HUES48 (cell line): ENCODE measurements around the gene BANF2.
"Not testable (repeated sequence)": the region's sequence is repeated elsewhere in the genome, so short reads cannot be mapped to it uniquely, and the experiment has no call there.

Experiments used
- H3K27ac ChIP-seq: one replicate; pipeline ENCODE4 v1.7.0; 2013; ENCODE audit warnings: low read depth, low read length, inconsistent platforms
- H3K27me3 ChIP-seq: 2 replicates; pipeline ENCODE4 v1.6.1; 2013; ENCODE audit warnings: mild to moderate bottlenecking, low read length; ENCODE audit not compliant: control insufficient read depth, insufficient read depth
- H3K36me3 ChIP-seq: 2 replicates; pipeline ENCODE4 v1.6.1; 2013; ENCODE audit warnings: low read length; ENCODE audit not compliant: control insufficient read depth, insufficient read depth
- H3K4me1 ChIP-seq: 2 replicates; pipeline ENCODE4 v1.6.1; 2013; ENCODE audit warnings: mild to moderate bottlenecking, low read length; ENCODE audit not compliant: control insufficient read depth, insufficient read depth
- H3K4me3 ChIP-seq: 2 replicates; pipeline ENCODE4 v1.5.1; 2013; ENCODE audit warnings: mild to moderate bottlenecking, low read depth, low read length
- H3K9ac ChIP-seq: 2 replicates; pipeline ENCODE4 v1.6.1; 2013; ENCODE audit warnings: mild to moderate bottlenecking, low read depth, low read length, moderate library complexity
- H3K9me3 ChIP-seq: 2 replicates; pipeline ENCODE4 v1.6.1; 2013; ENCODE audit warnings: low read length; ENCODE audit not compliant: control insufficient read depth, insufficient read depth

BANF2 gene

GRCh38 chr20:17779011-17779410, 79.2 kb downstream of the BANF2 start:
- H3K9me3 ChIP-seq, result peaks cover 12% of the 10 kb centered on the region
- not testable (repeated sequence) for H3K27ac ChIP-seq, H3K4me1 ChIP-seq, H3K27me3 ChIP-seq, H3K4me3 ChIP-seq, H3K36me3 ChIP-seq, H3K9ac ChIP-seq

GRCh38 chr20:17782768-17783167, 83.0 kb downstream of the BANF2 start:
- Histone ChIP-seq H3K4me3 (no peak overlapping the region), H3K27ac (no peak overlapping the region), H3K36me3 (no peaks in the 10 kb centered on the region), H3K4me1 (no peaks in the 10 kb centered on the region), H3K27me3 (no peaks in the 10 kb centered on the region), H3K9me3 (peaks cover 5% of the 10 kb centered on the region), H3K9ac (no peak overlapping the region)

GRCh38 chr20:17783671-17784070, 83.9 kb downstream of the BANF2 start:
- H3K4me1 ChIP-seq, result no peaks in the 10 kb centered on the region
- no peak overlapping the region for H3K27ac ChIP-seq
- H3K36me3 ChIP-seq, result no peaks in the 10 kb centered on the region
- no peaks in the 10 kb centered on the region; the same call in 1 of the 2 replicates for H3K9me3 ChIP-seq
- no peak overlapping the region for H3K9ac ChIP-seq
- H3K27me3 ChIP-seq, result no peaks in the 10 kb centered on the region
- H3K4me3 ChIP-seq, result no peak overlapping the region

GRCh38 chr20:17785007-17785406, 85.2 kb downstream of the BANF2 start:
- H3K9ac ChIP-seq, result no peak overlapping the region
- H3K4me3 ChIP-seq, result no peak overlapping the region
- no peaks in the 10 kb centered on the region for H3K27me3 ChIP-seq
- H3K9me3 ChIP-seq, result no peaks in the 10 kb centered on the region; the same call in 1 of the 2 replicates
- H3K27ac ChIP-seq, result no peak overlapping the region
- H3K4me1 ChIP-seq, result no peaks in the 10 kb centered on the region
- no peaks in the 10 kb centered on the region for H3K36me3 ChIP-seq
